Chondrocyte (in vitro differentiated cells): ENCODE measurements around the gene ITPK1. TPM values are rescaled to one million over a fixed set of nuclear protein-coding genes. Genes with fewer than 3 reads are reported as not detected.

Experiments
- DNase-seq: peaks from one replicate; pipeline ENCODE4 v3.0.0; 2021; ENCODE audit warnings: mixed read lengths, low spot score
- H3K27ac Mint-ChIP-seq: one replicate; pipeline ENCODE4 v1.8.0; 2021; ENCODE audit warnings: mild to moderate bottlenecking, moderate library complexity, mixed read lengths; ENCODE audit not compliant: unreplicated experiment
- H3K27me3 Mint-ChIP-seq: 2 replicates; pipeline ENCODE4 v1.8.0; 2021; ENCODE audit warnings: low read depth, mixed read lengths
- H3K36me3 Mint-ChIP-seq: 2 replicates; pipeline ENCODE4 v1.8.0; 2021; ENCODE audit warnings: low read depth, mixed read lengths
- H3K4me1 Mint-ChIP-seq: 2 replicates; pipeline ENCODE4 v1.8.0; 2021; ENCODE audit warnings: low read depth, mild to moderate bottlenecking, mixed read lengths
- H3K4me3 Mint-ChIP-seq: one replicate; pipeline ENCODE4 v1.8.0; 2021; ENCODE audit warnings: mild to moderate bottlenecking, moderate library complexity, mixed read lengths; ENCODE audit not compliant: unreplicated experiment
- H3K9me3 Mint-ChIP-seq: 2 replicates; pipeline ENCODE4 v1.8.0; 2021; ENCODE audit warnings: low read depth, mixed read lengths
- CTCF ChIP-seq: fragments of 200-600 bp; sonication (generic); IDR thresholded peaks from 2 replicates; pipeline ENCODE4 v1.5.0; 2021; ENCODE audit warnings: antibody characterized with exemption, mild to moderate bottlenecking, moderate library complexity
- total RNA-seq: library from RNA; stranded (reverse); gene quantifications from 3 replicates; pipeline ENCODE4 v1.2.1, GENCODE V29; 2021

The ITPK1 gene
- total RNA-seq, 1 donor from 2014 or later: 27.7 TPM

- peaks cover 15% of the 10 kb centered on the region for H3K4me1 Mint-ChIP-seq
- no peak overlapping the region for H3K4me3 Mint-ChIP-seq
- no peak for TF ChIP-seq CTCF
- H3K9me3 Mint-ChIP-seq: peaks cover 14% of the 10 kb centered on the region
- peak; percentile 67 for DNase-seq
- H3K36me3 Mint-ChIP-seq: peaks cover 18% of the 10 kb centered on the region
- no peaks in the 10 kb centered on the region for H3K27me3 Mint-ChIP-seq
- no peak overlapping the region for H3K27ac Mint-ChIP-seq
Observed at GRCh38 chr14:92980866-92981265, 134.9 kb downstream of the ITPK1 start.

- H3K27me3 Mint-ChIP-seq: no peaks in the 10 kb centered on the region
- TF ChIP-seq CTCF: no peak
Observed at GRCh38 chr14:92978229-92979021, 137.3 kb downstream of the ITPK1 start.

GRCh38 chr14:92976268-92976667 is 139.5 kb downstream of the ITPK1 start:
- Mint-ChIP-seq H3K4me3 (no peak overlapping the region), H3K4me1 (peaks cover 5% of the 10 kb centered on the region), H3K27ac (no peak overlapping the region), H3K9me3 (peaks cover 17% of the 10 kb centered on the region), H3K27me3 (no peaks in the 10 kb centered on the region), H3K36me3 (peaks cover 16% of the 10 kb centered on the region)
- no peak for TF ChIP-seq CTCF
- DNase-seq: peak; percentile 15

More at GRCh38 chr14:92978229-92979021, 137.3 kb downstream of the ITPK1 start:
- Mint-ChIP-seq H3K27ac (no peak overlapping the region), H3K4me1 (peaks cover under 1% of the 10 kb centered on the region), H3K36me3 (peaks cover 19% of the 10 kb centered on the region), H3K4me3 (no peak overlapping the region), H3K9me3 (peaks cover 15% of the 10 kb centered on the region)
- peak; percentile 37 for DNase-seq

GRCh38 chr14:92974541-92975345 is 141.0 kb downstream of the ITPK1 start:
- H3K27me3 Mint-ChIP-seq: no peaks in the 10 kb centered on the region
- no peak overlapping the region for H3K27ac Mint-ChIP-seq
- peaks cover 5% of the 10 kb centered on the region for H3K4me1 Mint-ChIP-seq
- H3K4me3 Mint-ChIP-seq: no peak overlapping the region
- H3K36me3 Mint-ChIP-seq: peaks cover 16% of the 10 kb centered on the region
- peak; percentile 62 for DNase-seq
- H3K9me3 Mint-ChIP-seq: peaks cover 17% of the 10 kb centered on the region
- no peak for TF ChIP-seq CTCF

- Mint-ChIP-seq H3K4me1 (peaks cover 5% of the 10 kb centered on the region), H3K4me3 (no peak overlapping the region), H3K36me3 (peaks cover 10% of the 10 kb centered on the region), H3K27ac (no peak overlapping the region), H3K27me3 (no peaks in the 10 kb centered on the region), H3K9me3 (peaks cover 10% of the 10 kb centered on the region)
- TF ChIP-seq CTCF: no peak
- peak; percentile 83 for DNase-seq
Observed at GRCh38 chr14:92973798-92974372, 141.8 kb downstream of the ITPK1 start.
